ENCODE data around the gene CBFA2T2. TPM values are rescaled to one million over a fixed set of nuclear protein-coding genes. Genes with fewer than 3 reads are reported as not detected.
"Not testable (repeated sequence)": the region's sequence is repeated elsewhere in the genome, so short reads cannot be mapped to it uniquely, and the experiment has no call there.

The CBFA2T2 gene
- total RNA-seq, 1 experiment from 2014 or later: 20.0 TPM

DNA sequence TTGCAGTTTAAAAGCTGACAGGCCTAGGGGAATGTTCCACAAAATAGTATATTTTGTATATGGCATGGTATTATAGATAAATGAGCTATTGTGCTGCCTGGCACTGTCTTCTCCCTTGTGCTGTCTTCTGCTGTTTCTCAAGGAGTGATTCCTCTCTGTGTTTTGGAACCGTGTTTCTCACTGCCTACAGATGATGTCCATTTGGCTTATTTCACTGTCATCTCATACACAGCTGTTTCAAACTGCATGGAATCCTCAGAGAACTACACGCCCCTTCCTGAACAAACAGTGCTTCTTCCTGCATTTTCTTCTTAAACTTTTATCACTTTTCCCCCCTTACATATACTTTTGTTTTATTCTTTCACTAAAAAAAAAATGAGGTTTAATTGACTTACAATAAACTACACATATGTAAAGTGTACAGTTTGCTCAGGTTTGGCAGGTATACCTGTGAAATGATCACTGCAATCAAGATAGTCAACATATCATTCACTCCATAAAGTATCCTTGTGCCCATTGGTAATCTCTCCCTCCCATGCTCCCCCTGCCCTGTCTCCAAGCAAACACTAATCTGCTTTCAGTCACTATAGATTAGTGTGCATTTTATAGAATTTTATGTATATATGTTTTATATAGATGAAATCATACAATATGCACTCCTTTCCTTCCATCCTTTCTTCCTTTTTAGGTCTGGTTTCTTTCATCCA lies 43.0 kb downstream of the CBFA2T2 start:
- intact Hi-C loops (cut with micrococcal nuclease; ENCODE audit: unreplicated experiment): no loop called here
- Histone ChIP-seq H3F3A (ENCODE audit: insufficient read depth, low read depth) (peaks cover 6% of the 10 kb centered on the region; the same call in 1 of the 2 replicates), H3K79me2 (ENCODE audit: low read depth) (peaks cover 11% of the 10 kb centered on the region), H3K27me3 (ENCODE audit: insufficient read depth, low read depth) (no peaks in the 10 kb centered on the region), H4K20me1 (ENCODE audit: insufficient read depth) (no peaks in the 10 kb centered on the region), H3K9me2 (ENCODE audit: insufficient read depth) (no peaks in the 10 kb centered on the region), H3K4me3 (no peak overlapping the region), H3K4me2 (no peak overlapping the region), H3K4me1 (replicated peaks; ENCODE audit: insufficient read depth) (peaks cover 1% of the 10 kb centered on the region; the same call in 1 of the 2 replicates), H3K9me3 (ENCODE audit: insufficient read depth, low read depth) (no peaks in the 10 kb centered on the region), H3K27ac (no peak overlapping the region), H2AFZ (no peak overlapping the region), H3K36me3 (ENCODE audit: low read depth) (no peaks in the 10 kb centered on the region)
- no peak for TF ChIP-seq EZH2 (IDR thresholded peaks at IDR 0.05; ENCODE audit: low read depth)
- TF ChIP-seq, protein P1, sequence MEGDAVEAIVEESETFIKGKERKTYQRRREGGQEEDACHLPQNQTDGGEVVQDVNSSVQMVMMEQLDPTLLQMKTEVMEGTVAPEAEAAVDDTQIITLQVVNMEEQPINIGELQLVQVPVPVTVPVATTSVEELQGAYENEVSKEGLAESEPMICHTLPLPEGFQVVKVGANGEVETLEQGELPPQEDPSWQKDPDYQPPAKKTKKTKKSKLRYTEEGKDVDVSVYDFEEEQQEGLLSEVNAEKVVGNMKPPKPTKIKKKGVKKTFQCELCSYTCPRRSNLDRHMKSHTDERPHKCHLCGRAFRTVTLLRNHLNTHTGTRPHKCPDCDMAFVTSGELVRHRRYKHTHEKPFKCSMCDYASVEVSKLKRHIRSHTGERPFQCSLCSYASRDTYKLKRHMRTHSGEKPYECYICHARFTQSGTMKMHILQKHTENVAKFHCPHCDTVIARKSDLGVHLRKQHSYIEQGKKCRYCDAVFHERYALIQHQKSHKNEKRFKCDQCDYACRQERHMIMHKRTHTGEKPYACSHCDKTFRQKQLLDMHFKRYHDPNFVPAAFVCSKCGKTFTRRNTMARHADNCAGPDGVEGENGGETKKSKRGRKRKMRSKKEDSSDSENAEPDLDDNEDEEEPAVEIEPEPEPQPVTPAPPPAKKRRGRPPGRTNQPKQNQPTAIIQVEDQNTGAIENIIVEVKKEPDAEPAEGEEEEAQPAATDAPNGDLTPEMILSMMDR (conservative IDR thresholded peaks at IDR 0.05): no peak
- ChIA-PET POLR2A (ENCODE audit: unreplicated experiment) (no interaction called here), CTCF (interaction anchor here (0.6 kb wide), 1 partner anchor 120 kb away, joined by 3 read pairs; no protein-coding TSS in a partner anchor)
- DNase-seq: no peak
- BruUV-seq (replicated peaks): no TSS peak

GRCh38 chr20:33535717-33536116 lies 45.8 kb downstream of the CBFA2T2 start:
- H3K79me2 ChIP-seq (ENCODE audit: low read depth); H3K36me3 ChIP-seq (ENCODE audit: low read depth); H3K4me3 ChIP-seq; H3K9me2 ChIP-seq (ENCODE audit: insufficient read depth); CTCF ChIA-PET; intact Hi-C loops (cut with micrococcal nuclease; ENCODE audit: unreplicated experiment); H3K27me3 ChIP-seq (ENCODE audit: insufficient read depth, low read depth); H3K4me1 ChIP-seq (replicated peaks; ENCODE audit: insufficient read depth); H4K20me1 ChIP-seq (ENCODE audit: insufficient read depth); H3K9me3 ChIP-seq (ENCODE audit: insufficient read depth, low read depth); POLR2A ChIA-PET (ENCODE audit: unreplicated experiment); H3F3A ChIP-seq (ENCODE audit: insufficient read depth, low read depth); H3K4me2 ChIP-seq; BruUV-seq (replicated peaks); H2AFZ ChIP-seq; H3K27ac ChIP-seq; DNase-seq: not testable (repeated sequence)

DNA sequence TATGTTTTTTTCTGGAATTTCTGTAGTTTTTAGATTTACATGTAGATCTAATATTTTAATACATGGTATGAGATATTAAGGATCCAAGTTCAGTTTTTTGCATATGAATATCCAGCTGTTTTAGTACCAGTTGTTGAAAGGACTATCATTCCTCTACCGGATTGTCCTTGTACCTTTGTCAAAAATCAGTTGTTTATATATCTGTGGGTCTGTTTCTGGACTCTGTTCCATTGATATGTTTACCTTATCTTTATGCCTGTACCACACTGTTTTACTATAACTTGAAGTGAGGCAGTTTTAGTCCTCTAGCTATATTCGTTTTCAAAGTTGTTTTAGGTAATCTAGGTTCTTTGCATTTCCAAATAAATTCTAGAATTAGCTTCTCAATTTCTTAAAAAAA lies 47.7 kb downstream of the CBFA2T2 start:
- H3K9me2 ChIP-seq (ENCODE audit: insufficient read depth): no peaks in the 10 kb centered on the region
- no peak overlapping the region for H3K27ac ChIP-seq
- CTCF ChIA-PET: no interaction called here
- H3K4me1 ChIP-seq (replicated peaks; ENCODE audit: insufficient read depth): peaks cover 8% of the 10 kb centered on the region; the same call in 1 of the 2 replicates
- no TSS peak for BruUV-seq (replicated peaks)
- TF ChIP-seq EZH2 (IDR thresholded peaks at IDR 0.05; ENCODE audit: low read depth): no peak
- TF ChIP-seq, protein P1 (conservative IDR thresholded peaks at IDR 0.05): no peak
- no peaks in the 10 kb centered on the region for H3K36me3 ChIP-seq (ENCODE audit: low read depth)
- peaks cover 4% of the 10 kb centered on the region for H4K20me1 ChIP-seq (ENCODE audit: insufficient read depth)
- H3K27me3 ChIP-seq (ENCODE audit: insufficient read depth, low read depth): no peaks in the 10 kb centered on the region
- H3K79me2 ChIP-seq (ENCODE audit: low read depth): 0 out of 2 replicates have a peak, but pooled peaks cover 8% of the 10 kb centered on the region
- H3K4me2 ChIP-seq: no peak overlapping the region
- H3K9me3 ChIP-seq (ENCODE audit: insufficient read depth, low read depth): no peaks in the 10 kb centered on the region
- intact Hi-C loops (cut with micrococcal nuclease; ENCODE audit: unreplicated experiment): no loop called here
- POLR2A ChIA-PET (ENCODE audit: unreplicated experiment): no interaction called here
- no peak overlapping the region for H3K4me3 ChIP-seq
- H3F3A ChIP-seq (ENCODE audit: insufficient read depth, low read depth): no peaks in the 10 kb centered on the region; the same call in 1 of the 2 replicates
- no peak overlapping the region for H2AFZ ChIP-seq
- DNase-seq: no peak
